ENCODE data around the gene SH3BP5L. TPM values are rescaled to one million over a fixed set of nuclear protein-coding genes. Genes with fewer than 3 reads are reported as not detected.

Gene SH3BP5L
- total and polyA plus RNA-seq, 2 of the 13 experiments (the other 11 are each of a cell fraction or from before 2014, with no cell fraction given) = 10.3 to 14.9 TPM

DNA sequence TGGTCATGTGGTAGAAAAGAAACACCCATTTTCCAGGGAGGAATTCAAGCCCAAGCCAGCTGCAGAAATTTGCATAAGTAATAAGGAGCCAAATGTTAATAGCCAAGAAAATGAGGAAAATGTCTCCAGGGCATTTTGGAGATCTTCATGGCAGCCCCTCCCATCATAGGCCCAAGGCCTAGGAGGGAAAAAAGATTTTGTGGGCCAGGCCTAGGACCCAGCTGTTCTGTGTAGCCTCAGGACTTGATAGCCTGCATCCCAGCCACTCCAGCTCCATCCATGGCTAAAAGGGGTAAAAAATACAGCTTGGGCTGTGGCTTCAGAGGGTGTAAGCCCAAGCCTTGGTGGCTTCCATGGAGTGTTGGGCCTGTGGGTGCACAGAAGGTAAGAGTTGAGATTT, 48.7 kb downstream of the SH3BP5L start (continued):
- TF ChIP-seq, protein P1, sequence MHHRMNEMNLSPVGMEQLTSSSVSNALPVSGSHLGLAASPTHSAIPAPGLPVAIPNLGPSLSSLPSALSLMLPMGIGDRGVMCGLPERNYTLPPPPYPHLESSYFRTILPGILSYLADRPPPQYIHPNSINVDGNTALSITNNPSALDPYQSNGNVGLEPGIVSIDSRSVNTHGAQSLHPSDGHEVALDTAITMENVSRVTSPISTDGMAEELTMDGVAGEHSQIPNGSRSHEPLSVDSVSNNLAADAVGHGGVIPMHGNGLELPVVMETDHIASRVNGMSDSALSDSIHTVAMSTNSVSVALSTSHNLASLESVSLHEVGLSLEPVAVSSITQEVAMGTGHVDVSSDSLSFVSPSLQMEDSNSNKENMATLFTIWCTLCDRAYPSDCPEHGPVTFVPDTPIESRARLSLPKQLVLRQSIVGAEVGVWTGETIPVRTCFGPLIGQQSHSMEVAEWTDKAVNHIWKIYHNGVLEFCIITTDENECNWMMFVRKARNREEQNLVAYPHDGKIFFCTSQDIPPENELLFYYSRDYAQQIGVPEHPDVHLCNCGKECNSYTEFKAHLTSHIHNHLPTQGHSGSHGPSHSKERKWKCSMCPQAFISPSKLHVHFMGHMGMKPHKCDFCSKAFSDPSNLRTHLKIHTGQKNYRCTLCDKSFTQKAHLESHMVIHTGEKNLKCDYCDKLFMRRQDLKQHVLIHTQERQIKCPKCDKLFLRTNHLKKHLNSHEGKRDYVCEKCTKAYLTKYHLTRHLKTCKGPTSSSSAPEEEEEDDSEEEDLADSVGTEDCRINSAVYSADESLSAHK (CRISPR knock-in tag; IDR thresholded peaks at IDR 0.05; ENCODE audit: borderline replicate concordance) = no peak
- TF ChIP-seq ZNF3 (CRISPR knock-in tag; IDR thresholded peaks at IDR 0.05) = no peak
- TF ChIP-seq, protein P2, sequence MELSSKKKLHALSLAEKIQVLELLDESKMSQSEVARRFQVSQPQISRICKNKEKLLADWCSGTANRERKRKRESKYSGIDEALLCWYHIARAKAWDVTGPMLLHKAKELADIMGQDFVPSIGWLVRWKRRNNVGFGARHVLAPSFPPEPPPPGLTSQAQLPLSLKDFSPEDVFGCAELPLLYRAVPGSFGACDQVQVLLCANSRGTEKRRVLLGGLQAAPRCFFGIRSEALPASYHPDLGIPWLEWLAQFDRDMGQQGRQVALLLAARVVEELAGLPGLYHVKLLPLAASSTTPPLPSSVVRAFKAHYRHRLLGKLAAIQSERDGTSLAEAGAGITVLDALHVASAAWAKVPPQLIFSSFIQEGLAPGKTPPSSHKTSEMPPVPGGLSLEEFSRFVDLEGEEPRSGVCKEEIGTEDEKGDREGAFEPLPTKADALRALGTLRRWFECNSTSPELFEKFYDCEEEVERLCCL (CRISPR knock-in tag; IDR thresholded peaks at IDR 0.05; ENCODE audit: borderline replicate concordance) = no peak

DNA sequence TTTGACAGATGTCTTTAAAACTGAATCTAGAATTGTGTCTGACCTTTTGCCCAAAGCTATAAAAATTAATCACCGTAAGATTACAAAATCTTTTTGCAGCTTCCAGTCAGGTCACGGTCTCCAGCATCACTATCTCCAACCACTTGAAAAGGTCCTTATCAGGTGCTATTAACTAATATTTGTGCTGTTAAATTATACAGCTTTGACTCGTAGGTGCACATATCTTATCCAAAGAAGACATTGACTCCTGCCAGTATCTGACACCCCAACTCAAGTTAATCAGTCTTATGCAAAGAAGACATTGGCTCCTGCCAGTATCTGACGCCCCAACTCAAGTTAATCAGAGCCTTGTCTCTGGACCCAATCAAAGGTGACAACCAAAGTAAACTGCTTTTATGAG, 50.3 kb downstream of the SH3BP5L start:
- no peak for ATAC-seq
- Histone ChIP-seq H3K4me3 (replicated peaks in 1 of 3; ENCODE audit: insufficient read depth in 1 of 3, low read depth in 2 of 3, low read length in 3 of 3) (no peak overlapping the region), H3K36me3 (replicated peaks in 1 of 2; ENCODE audit: control insufficient read depth in 1 of 2, insufficient read depth in 2 of 2, low read length in 2 of 2) (no peaks in the 10 kb centered on the region), H3K79me2 (ENCODE audit: insufficient read depth, low read length) (no peaks in the 10 kb centered on the region), H3K9ac (ENCODE audit: insufficient read depth, low read depth, low read length) (no peak overlapping the region), H3K27ac (ENCODE audit: extremely low read length, insufficient read depth, low read length) (no peak overlapping the region), H3K4me1 (ENCODE audit: insufficient read depth, low read length) (no peaks in the 10 kb centered on the region), H3K4me2 (ENCODE audit: low read depth, low read length) (no peak overlapping the region), H2AFZ (ENCODE audit: low read length) (no peak overlapping the region), H3K9me3 (ENCODE audit: low read length) (no peaks in the 10 kb centered on the region), H3K27me3 (ENCODE audit: control insufficient read depth in 1 of 2, insufficient read depth in 2 of 2, low read length in 2 of 2) (no peaks in the 10 kb centered on the region), H4K20me1 (ENCODE audit: insufficient read depth, low read length) (no peaks in the 10 kb centered on the region)
- no peak for FAIRE-seq
- ChIA-PET CTCF (ENCODE audit: low intra/inter-chr PET ratio, low total read pairs) (no interaction called here), POLR2A (no interaction called here)
- DNase-seq (ENCODE audit: low spot score) = no peak
- no TSS peak for BruUV-seq (replicated peaks)
- in situ Hi-C loops (cut with HindIII; ENCODE audit: extremely low pct_ligation_motif_present, low pct_unique_long_range_greater_than_20kb) = no loop called here
- intact Hi-C loops (cut with micrococcal nuclease; ENCODE audit: unreplicated experiment) = no loop called here
- WGBS (ENCODE audit: low lambda C conversion rate) = 14% methylated on average over 4 of the region's 4 CpGs
- TF ChIP-seq, protein P3, sequence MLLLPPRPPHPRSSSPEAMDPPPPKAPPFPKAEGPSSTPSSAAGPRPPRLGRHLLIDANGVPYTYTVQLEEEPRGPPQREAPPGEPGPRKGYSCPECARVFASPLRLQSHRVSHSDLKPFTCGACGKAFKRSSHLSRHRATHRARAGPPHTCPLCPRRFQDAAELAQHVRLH (CRISPR knock-in tag; IDR thresholded peaks at IDR 0.05; ENCODE audit: borderline replicate concordance, low read depth) = no peak
- TF ChIP-seq ZNF572 (CRISPR knock-in tag; IDR thresholded peaks at IDR 0.05) (no peak), PPARG (CRISPR knock-in tag; conservative IDR thresholded peaks at IDR 0.05) (no peak), NR2F1 (CRISPR knock-in tag; IDR thresholded peaks at IDR 0.05) (no peak), NFE2 (CRISPR knock-in tag; IDR thresholded peaks at IDR 0.05) (no peak), KLF16 (CRISPR knock-in tag; IDR thresholded peaks at IDR 0.05) (no peak), JUN (CRISPR knock-in tag; IDR thresholded peaks at IDR 0.05) (no peak), CREM (IDR thresholded peaks at IDR 0.05) (no peak), CREM (CRISPR knock-in tag; IDR thresholded peaks at IDR 0.05) (no peak), ZNF383 (CRISPR knock-in tag; IDR thresholded peaks at IDR 0.05; ENCODE audit: borderline replicate concordance) (no peak), ZNF672 (CRISPR knock-in tag; IDR thresholded peaks at IDR 0.05) (no peak), SP2 (CRISPR knock-in tag; IDR thresholded peaks at IDR 0.05) (no peak), ZBTB3 (CRISPR knock-in tag; IDR thresholded peaks at IDR 0.05; ENCODE audit: borderline replicate concordance, low read depth) (no peak)
- TF ChIP-seq, protein P4, sequence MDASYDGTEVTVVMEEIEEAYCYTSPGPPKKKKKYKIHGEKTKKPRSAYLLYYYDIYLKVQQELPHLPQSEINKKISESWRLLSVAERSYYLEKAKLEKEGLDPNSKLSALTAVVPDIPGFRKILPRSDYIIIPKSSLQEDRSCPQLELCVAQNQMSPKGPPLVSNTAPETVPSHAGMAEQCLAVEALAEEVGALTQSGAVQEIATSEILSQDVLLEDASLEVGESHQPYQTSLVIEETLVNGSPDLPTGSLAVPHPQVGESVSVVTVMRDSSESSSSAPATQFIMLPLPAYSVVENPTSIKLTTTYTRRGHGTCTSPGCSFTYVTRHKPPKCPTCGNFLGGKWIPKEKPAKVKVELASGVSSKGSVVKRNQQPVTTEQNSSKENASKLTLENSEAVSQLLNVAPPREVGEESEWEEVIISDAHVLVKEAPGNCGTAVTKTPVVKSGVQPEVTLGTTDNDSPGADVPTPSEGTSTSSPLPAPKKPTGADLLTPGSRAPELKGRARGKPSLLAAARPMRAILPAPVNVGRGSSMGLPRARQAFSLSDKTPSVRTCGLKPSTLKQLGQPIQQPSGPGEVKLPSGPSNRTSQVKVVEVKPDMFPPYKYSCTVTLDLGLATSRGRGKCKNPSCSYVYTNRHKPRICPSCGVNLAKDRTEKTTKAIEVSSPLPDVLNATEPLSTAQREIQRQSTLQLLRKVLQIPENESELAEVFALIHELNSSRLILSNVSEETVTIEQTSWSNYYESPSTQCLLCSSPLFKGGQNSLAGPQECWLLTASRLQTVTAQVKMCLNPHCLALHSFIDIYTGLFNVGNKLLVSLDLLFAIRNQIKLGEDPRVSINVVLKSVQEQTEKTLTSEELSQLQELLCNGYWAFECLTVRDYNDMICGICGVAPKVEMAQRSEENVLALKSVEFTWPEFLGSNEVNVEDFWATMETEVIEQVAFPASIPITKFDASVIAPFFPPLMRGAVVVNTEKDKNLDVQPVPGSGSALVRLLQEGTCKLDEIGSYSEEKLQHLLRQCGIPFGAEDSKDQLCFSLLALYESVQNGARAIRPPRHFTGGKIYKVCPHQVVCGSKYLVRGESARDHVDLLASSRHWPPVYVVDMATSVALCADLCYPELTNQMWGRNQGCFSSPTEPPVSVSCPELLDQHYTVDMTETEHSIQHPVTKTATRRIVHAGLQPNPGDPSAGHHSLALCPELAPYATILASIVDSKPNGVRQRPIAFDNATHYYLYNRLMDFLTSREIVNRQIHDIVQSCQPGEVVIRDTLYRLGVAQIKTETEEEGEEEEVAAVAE (CRISPR knock-in tag; IDR thresholded peaks at IDR 0.05; ENCODE audit: borderline replicate concordance) = no peak
